Activated T-cell treated with anti-CD3 and anti-CD28 coated beads for 48 hours (primary cell): ENCODE data around the gene PRKN.

ENCODE experiments used
- DNase-seq: peaks from one replicate; pipeline ENCODE4 v3.0.0-alpha.2; 2020; ENCODE audit warnings: low read depth

The PRKN gene

DNA sequence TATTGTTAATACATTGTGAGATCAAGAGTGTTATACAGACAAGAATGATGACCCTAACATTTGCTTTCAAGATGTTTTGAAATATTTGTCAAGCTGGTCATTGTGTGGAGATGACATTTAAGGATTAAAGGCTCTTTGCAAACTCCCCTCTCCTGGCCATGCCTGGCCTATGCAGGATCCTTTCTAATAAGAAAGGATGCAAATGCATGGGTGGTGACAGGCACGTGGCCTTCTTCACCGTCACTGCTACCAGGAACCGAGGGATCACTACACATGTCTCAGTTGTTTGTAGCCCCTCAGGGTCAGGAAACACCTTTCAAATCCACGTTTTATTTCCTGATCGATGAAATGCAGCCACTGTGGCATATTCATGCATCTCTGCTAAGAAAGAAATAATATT is 419.7 kb downstream of the PRKN start:
- no peak for DNase-seq

DNA sequence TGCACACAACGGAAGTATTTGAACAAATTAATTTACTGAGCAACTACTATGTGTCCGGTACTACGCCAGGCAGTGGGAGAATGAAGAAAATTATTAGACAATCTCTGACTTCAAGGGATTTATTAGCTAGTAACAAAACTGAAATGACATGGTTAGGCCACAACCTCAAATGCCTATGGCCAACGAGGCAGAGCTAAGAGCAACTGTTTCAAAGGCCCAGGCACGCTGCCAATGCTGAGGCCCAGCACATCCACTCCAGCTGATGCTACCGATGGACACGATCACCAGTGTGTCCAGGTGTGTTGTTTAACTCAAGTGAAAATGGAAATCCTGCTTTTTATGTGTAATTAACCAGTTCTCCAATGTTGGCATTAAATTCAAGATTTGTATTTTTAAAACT is 420.9 kb downstream of the PRKN start:
- DNase-seq: no peak

DNA sequence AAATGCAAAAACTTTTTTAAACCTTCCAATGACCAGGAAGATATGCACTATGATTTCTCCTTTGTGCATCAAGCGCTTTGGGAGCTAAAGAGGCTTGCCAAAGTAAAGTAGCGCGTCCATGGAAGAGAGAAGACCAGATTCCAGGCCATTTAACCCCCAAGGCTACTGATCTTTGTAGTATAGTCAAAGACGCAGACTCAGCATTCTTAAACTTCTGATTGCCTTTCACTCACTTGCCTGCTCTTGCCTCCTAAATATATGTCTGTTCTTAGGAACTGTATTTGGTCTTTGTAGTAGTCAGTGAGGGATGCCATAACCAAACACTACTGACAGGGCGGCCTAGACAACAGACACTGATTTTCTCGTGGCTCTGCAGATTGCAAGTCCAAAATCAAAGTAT is 426.4 kb downstream of the PRKN start:
- no peak for DNase-seq

DNA sequence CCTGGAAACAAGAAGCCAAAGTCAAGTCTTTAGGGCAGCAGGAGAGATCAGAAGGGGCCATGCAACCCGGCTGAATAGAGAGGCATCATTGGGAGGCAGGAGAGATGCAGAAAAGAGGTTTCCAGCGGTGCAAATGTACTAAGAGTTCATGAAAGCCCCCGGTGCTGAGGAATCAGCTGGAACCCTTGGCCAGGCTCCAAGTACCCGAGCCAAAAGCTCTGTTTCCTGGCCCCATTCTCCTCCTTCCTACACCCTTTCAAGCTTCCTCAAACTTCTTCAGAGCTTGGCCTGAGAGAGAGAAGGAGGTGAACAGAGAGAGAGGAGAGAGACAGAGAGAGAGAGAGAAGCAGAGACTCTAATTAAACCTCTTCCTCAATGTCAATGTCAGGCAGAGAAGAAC is 433.5 kb downstream of the PRKN start:
- no peak for DNase-seq

DNA sequence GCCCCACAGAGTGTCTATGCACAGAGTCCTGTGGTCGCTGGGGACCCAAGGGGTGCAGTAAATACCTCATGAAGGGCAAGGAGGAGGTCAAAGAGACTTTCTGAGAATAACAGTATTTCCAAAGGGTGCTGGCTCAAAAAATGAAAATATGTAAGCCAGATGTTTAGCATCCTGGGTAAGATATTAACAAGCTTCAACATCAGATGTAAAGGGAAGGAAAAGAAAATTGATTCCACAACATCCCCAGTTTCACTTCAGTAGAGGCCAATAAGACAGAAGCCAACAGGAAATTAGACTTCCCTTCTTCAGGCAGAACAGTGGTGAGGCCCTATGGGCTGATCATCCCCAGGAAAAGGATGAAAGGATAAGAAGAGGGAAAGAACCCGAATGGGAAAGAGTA is 434.7 kb downstream of the PRKN start:
- DNase-seq: no peak

DNA sequence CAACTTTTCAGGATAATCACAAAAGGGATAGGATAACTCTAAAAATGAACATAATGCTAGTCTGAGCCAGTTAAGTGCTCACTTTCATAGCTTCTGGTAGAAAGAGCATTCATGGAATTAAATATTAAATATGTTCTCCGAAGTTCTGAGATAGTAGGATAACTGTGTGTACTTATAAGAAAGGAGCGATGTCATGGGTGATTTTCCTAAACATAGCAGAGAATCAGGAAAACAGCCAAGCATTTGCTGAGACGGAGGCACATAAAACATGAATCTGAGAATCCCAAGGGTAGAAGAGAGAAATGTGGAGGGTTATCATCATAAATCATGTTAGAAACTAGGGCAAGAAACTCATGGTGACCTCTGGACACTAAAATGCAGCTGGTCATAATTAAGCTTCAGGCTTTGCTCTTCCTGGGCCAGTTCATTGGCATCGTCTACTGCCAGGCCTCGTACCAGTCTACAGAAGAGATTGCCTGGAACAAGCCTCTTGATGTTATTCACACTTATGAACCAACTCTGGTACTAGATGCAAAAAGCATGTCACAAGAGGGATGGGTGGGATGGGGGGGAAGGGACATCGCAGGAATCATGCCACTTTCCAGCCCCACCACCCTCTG is 436.6 kb downstream of the PRKN start:
- DNase-seq: no peak

DNA sequence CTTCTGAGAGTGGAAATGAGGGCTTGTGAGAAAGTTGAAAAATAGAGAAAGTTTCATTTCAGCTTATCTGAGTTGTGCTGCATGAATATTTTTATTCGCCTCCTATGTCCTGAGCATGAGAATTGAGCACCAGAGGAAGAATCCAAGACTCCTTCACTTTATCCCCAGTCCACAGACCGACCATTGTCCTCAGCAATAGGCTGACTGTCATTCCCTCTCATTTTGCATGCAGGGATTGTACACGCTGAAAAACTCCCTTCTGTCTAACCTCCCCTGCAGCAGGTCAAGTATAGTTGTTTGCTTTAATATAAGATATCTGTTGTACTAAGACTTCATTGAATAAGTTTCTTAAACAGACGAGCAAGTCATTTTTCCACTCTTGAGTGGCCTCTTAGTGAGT is 437.6 kb downstream of the PRKN start:
- DNase-seq: no peak

DNA sequence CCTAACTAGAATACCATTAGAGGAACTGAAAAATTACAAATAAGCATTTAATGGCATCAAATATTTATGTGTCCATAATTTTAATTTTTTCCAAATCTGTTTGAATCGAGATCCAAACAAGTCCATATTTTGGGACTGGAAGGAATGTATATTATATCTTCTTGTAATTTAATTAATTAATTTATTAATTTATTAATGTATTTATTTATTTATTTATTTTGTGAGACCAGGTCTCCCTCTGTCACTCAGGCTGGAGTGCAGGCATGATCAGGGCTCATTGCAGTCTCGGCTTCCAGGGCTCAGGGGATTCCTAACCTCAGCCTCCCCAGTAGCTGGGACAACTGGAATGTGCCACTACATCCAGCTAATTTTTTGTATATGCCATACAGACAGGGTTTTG is 453.6 kb downstream of the PRKN start:
- DNase-seq: no peak

DNA sequence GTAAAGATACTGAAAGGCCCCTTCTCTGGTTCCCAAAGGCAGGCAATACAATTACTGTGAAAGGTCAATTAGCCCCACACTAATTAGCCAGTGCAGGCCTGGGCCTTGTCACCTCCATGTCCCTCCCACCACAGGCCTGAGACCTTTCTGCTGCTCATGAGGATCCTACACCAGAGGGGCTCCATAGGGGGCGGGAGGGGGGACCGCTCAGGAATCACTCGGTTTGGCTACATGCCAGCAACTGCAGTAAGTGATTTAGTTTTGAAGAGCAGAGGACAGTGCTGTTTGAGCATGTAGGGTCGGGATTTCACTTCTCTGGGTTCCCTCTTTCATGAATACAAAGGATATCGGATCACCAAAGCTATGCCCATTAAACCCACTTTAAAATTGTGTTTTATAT is 455.6 kb downstream of the PRKN start:
- DNase-seq: no peak

DNA sequence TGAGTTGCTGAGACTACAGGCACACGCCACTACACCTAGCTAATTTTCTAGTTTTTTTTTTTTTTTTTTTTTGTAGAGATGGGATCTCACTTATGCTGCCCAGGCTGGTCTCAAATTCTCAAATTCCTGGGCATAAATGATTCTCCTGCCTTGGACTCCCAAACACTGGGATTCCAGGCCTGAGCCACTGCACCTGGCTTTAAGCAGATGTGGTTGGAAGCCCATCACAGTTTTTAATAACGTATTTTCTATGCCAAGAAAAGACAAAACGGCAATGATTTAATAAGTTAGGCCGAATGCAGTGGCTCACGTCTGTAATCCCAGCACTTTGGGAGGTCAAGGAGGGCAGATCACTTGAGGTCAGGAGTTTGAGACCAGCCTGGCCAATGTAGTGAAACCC is 456.6 kb downstream of the PRKN start:
- no peak for DNase-seq

DNA sequence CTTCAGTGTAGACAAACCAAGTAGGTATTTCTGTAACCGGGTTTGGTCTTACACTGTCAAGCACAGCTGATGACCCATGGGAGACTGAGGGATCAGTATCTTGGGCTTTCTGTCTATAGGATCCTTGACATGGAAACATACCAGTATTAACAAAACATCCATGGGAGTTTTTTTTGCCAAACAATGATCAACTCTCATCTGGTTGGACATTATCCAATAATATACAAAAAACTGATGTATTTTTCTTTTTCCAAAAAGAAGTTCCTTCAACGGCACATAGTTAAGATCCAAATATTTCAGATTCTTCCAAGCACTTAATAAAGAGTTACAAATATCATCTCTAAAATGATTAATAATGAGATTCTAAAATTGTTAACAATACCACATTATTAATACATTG is 459.9 kb downstream of the PRKN start:
- no peak for DNase-seq

DNA sequence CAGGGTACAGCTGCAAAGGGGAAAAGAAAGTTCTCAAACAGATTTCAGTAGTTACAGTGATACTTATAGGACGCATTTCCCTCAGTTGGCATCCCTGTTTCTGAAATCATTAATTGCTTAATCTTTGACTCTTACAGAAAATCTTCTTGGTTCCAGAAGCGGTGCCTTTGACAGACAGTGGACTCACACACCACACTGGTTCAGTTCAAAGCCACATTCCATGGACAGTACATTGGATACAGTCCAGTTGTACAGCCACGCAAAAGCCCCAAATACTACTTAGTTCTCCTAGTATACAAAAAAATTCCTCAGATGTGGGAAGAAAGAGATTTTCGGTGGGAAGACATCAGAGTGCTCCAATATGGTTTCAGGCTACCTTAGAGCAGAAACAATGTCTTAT is 460.4 kb downstream of the PRKN start:
- DNase-seq: no peak

DNA sequence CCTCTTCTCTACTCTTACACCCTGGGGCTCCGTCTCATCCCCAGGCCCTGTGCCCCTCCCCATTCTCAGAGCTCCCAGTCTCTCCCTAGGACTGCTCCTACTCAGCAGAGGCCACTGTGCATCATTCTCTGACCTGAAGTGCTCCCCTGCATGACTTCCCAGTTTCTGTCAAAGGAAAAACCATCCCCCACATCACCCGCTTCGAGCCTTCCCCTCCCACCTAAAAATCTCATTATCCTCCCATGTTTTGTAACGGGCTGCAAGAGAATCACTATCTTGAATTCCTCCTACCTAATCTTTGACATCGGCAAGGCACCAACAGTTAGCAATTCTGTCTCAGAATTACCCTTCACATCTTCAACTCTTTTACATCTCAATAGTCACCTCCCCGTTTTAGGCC is 463.0 kb downstream of the PRKN start:
- no peak for DNase-seq

DNA sequence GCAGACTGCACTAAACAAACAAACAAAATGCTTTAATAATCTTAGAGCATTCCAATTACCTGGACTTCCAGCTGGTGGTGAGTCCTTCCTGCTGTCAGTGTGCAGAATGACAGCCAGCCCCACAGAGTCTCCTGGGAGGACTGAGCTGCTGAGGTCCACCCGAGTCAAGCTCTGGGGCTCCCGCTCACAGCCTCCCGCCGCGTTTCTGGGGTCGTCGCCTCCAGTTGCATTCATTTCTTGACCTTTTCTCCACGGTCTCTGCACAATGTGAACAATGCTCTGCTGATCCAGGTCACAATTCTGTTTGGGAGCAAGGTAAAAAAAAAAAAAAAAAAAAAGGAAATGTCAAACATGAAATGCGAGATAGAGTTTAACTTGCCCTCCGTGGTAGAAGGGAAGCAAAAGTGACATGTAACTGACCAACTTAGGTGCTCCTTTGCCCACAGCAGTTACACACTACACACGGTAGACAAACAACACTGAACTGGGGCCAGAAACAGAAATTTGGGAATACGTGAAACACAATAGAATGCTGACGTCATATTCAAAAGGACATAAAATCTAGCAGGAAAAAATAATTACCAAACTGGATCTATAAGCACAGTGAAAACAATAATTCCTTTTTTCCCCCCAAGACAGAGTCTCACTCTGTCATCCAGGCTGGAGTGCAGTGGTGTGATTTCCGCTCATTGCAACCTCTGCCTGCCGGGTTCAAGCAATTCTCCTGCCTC is 464.9 kb downstream of the PRKN start:
- DNase-seq: no peak

DNA sequence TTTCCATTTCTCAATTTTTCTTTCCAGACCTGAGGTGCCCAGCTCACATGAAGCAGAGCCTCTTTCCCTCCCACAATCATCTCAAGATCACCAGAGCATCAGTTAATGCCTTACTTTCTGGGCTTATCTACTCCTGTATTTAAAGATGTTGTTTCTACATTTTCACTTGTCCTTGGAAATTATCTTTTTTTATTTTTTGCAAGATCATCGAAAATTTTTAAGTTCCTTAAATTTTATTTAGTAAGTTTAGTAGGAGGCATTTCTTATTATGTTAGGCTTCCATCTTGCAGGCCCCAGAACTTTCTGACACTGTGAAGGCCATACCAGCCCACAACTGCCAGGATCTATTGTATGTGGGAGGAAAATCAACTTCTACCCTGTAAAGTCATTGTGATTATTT is 466.0 kb downstream of the PRKN start:
- DNase-seq: no peak

DNA sequence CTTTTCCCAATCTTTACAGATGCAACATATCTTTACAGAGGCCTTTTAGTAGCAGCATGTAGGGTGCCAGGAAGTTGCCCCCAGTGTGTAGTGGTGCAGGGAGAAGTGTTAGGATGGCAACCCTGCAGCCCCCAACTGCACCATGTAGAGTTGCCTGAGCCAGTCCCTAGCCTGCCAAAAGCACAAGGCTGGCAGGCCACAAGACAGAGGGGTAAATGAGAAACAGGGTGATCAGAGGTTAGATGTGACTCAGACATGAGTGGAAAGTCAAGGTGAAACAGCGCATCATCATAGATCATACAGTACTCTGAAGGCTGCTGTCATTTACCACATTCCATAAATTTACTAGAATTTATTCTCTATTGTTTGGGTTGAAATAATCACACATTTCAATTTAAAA is 467.5 kb downstream of the PRKN start:
- DNase-seq: no peak

DNA sequence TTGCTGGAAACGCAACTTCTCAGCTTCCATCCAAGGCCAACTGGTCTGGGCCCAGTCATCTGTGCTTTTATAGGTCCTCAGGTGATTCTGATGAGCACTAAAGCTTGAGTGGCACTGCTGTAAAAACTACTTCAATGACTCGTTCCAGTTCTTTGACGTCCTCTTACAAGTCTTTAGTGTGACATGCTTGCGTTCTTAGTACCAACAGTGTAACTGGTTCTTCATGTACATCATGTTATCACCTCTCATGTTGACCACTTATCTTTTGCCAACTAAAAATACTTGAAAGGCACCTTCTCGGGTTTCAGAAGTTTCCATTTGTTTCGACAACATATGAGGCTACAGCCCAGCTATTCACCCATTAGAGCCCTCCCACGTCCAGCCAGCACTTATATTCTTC is 468.9 kb downstream of the PRKN start:
- no peak for DNase-seq

DNA sequence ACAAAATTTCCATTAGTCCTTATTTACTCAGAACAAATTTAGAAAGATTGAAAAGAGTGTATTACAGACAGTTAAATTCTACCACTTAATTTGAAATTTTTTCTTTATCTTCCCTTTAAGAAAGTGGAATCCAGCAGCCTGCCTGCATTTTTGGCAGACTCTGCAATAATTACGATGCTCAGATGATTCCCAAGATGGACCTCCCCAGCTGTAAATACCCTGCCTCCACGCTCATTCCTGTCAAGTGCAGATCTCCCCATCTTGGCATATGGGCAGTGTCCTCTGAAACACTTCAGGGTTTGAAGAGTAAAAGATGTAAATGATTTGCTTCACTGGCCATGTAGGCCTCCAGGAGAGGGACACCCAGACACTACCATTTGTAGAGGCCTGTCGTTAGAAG is 471.2 kb downstream of the PRKN start:
- no peak for DNase-seq

DNA sequence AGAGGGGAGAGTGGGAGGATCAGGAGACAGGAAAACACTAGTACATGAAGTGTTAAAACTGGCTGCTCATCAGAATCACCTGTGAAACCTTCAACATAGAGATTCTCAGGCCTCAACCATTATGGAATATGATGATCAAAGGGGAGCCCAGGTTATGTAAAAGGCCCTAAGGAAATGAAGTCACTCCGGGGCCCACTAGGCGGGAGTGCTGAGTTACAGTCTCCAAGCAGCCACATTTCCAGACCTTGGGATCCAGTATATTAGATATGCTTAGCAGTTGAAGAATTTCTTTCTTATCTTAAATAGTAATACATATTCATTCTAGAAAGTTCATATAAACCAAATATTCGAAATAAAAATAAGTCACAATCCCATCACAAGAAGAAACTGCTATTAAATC is 476.3 kb downstream of the PRKN start:
- DNase-seq: no peak

DNA sequence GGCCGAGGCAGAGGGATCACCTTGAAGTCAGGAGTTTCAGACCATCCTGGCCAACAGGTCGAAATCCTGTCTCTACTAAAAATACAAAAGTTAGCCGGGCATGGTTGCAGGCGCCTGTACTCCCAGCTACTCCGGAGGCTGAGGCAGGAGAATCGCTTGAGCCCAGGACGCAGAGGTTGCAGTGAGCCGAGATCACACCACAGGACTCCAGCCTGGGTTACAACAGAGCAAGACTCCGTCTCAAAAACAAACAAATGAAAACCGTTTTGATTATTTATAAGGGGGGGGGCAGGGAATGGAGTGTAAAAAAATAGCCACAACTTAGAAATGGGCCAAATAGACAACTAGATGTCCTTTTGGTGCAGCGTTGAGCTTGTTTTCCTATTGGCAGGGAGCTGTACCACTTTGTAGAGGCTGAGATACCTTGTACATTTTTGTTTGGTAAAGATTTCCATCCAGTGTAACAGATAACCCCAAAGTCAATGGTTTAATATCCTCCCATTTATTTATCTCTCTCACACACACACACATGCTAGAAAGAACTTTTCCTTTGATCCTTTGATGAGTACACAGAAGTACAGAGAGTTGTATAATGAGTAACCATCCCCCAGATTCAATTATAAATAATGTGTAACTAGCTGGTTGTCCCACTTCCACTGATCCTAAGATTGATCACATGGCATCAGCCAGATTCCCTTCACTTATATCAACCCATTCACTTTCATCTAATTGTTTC is 477.5 kb downstream of the PRKN start:
- no peak for DNase-seq

DNA sequence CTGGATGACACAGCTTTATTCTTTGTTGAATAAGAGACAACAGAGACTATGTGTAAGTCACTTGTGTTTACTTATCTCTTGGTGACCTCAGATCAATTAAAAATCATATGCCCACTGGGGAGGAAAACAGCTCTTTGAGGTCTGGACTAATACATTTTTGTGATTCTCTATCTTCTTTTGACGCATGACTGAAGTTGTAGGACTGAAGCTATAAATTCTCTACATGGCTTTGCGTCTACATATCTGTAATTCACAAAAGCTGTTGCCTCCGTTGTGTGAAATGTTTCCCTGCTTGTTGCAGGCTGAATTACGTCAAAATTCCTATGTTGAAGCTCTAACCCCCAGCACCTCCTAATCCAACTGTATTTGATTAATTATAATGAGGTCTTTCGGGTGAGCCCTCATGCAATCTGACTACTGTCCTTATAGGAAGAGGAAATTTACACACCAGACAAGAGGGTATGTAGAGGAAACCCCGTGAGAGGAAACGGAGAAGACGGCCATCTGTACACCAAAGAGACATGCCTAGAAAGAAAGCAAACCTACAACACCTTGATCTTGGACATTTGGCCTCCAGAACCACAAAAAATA is 481.6 kb downstream of the PRKN start:
- DNase-seq: no peak

DNA sequence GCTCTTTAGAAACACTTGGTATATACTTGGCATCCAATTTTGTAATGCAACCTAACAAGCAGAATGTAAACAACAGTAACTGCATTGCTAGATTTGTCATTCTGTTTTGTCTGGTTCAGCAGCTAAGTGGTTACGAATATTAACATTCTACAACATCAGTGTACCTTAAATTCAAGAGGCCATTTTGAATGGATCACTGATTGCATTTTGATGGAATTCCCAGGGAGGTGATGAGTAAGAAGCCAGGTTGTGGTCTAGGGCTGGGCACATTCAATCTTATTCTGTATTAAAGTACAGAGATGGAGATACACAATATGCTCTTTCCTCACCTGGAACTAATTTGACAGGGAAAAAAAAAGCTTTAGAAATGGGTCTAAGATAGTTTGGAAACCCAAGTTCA is 483.5 kb downstream of the PRKN start:
- no peak for DNase-seq

DNA sequence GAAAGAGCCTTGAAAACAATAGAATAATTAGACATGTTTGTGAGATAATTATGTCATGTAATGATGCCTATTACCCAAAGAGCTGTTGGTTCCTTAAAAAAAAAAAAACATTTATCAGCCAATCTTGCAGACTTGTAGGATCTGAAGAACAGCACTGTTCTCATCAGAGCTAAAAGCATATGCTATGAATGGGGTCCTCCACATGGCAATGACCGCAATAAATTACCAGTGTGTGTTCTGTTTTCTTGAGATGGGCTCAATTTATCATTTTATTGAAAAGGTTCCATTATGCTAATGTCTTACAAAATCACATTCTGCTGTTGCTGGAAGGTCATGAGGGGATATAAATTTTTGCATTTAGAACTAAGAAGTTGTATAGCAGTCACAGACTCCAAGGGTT is 484.7 kb downstream of the PRKN start:
- no peak for DNase-seq
